H1 (cell line): ENCODE results near the gene SPOP. TPM values are rescaled to one million over a fixed set of nuclear protein-coding genes. Genes with fewer than 3 reads are reported as not detected.

Source experiments
- CTCF ChIA-PET: fragments of 300-600 bp; sonication (Branson Sonifier 250); formaldehyde crosslinking; loops from one replicate; lab custom pipeline; 2021; ENCODE audit not compliant: partially characterized antibody; lab: Charles Lee
- POLR2A ChIA-PET: fragments of 300-600 bp; sonication (Branson Sonifier 250); formaldehyde crosslinking; loops from one replicate; lab custom pipeline; 2021; ENCODE audit warnings: inconsistent platforms; ENCODE audit not compliant: partially characterized antibody; lab: Charles Lee
- DNase-seq, 2 experiments: peaks; one replicate each; pipeline versions ENCODE4 v3.0.0 to v3.0.0-alpha.2; 2010 to 2022; ENCODE audit warnings: low spot score in 2 of 2, low read depth in 1 of 2, mixed read lengths in 1 of 2
- FAIRE-seq: peaks from 2 replicates; lab custom pipeline; 2011; peaks lifted over from hg19 to GRCh38; lab: Jason Lieb, UNC
- H2AFZ ChIP-seq: 2 replicates; pipeline ENCODE4 v1.8.1; 2012; ENCODE audit warnings: low read length, inconsistent platforms
- H2AK5ac ChIP-seq: 2 replicates; pipeline ENCODE4 v1.6.1; 2013; ENCODE audit warnings: low read depth, low read length
- H2BK120ac ChIP-seq: replicated peaks from 2 replicates; pipeline ENCODE3; 2013; ENCODE audit warnings: low read depth, low read length, inconsistent platforms
- H2BK12ac ChIP-seq: 2 replicates; pipeline ENCODE4 v1.6.1; 2013; ENCODE audit warnings: low read depth, low read length
- H2BK15ac ChIP-seq: 2 replicates; pipeline ENCODE4 v1.6.1; 2013; ENCODE audit warnings: low read length
- H2BK20ac ChIP-seq: 2 replicates; pipeline ENCODE4 v1.6.1; 2013; ENCODE audit warnings: low read length
- H2BK5ac ChIP-seq: 2 replicates; pipeline ENCODE4 v1.6.1; 2013; ENCODE audit warnings: low read depth, low read length
- H3K14ac ChIP-seq: 2 replicates; pipeline ENCODE4 v1.6.1; 2013; ENCODE audit warnings: inconsistent platforms; ENCODE audit not compliant: insufficient read length
- H3K18ac ChIP-seq: 2 replicates; pipeline ENCODE4 v1.6.1; 2013; ENCODE audit warnings: low read length; ENCODE audit errors: extremely low read depth
- H3K23ac ChIP-seq: 2 replicates; pipeline ENCODE4 v1.6.1; 2013; ENCODE audit warnings: inconsistent platforms; ENCODE audit not compliant: insufficient read length
- H3K23me2 ChIP-seq: 2 replicates; pipeline ENCODE4 v1.6.1; 2013; ENCODE audit warnings: low read depth, low read length
- H3K27ac ChIP-seq: 2 replicates; pipeline ENCODE4 v1.6.1; 2011; ENCODE audit warnings: low read depth, low read length, inconsistent platforms
- H3K27me3 ChIP-seq, 4 experiments: replicated peaks in 1 of 4; 1 replicate in 1 of 4; 2 replicates in 3 of 4; pipeline versions ENCODE4 v1.6.1 to v1.8.1; 2011 to 2013; ENCODE audit warnings: low read length in 3 of 4, mild to moderate bottlenecking in 3 of 4, inconsistent platforms in 2 of 4, mixed read lengths in 2 of 4, moderate library complexity in 1 of 4; ENCODE audit not compliant: control insufficient read depth in 3 of 4, insufficient read depth in 3 of 4; ENCODE audit errors: extremely low read depth in 1 of 4
- H3K36me3 ChIP-seq, 4 experiments: 2 replicates each; pipeline versions ENCODE4 v1.6.1 to v1.8.1; 2011 to 2013; ENCODE audit warnings: mild to moderate bottlenecking in 4 of 4, low read length in 3 of 4, moderate library complexity in 2 of 4, control low read depth in 1 of 4, inconsistent platforms in 1 of 4; ENCODE audit not compliant: insufficient read depth in 4 of 4, control insufficient read depth in 2 of 4
- H3K4ac ChIP-seq: replicated peaks from 2 replicates; pipeline ENCODE3; 2013; ENCODE audit warnings: low read length, low read depth, mixed read lengths, inconsistent platforms; ENCODE audit not compliant: insufficient read length
- H3K4me1 ChIP-seq, 4 experiments: replicated peaks in 1 of 4; 1 replicate in 1 of 4; 2 replicates in 3 of 4; pipeline versions ENCODE4 v1.6.1 to v1.8.1; 2011 to 2013; ENCODE audit warnings: low read length in 3 of 4, inconsistent platforms in 2 of 4, mixed read lengths in 1 of 4; ENCODE audit not compliant: insufficient read depth in 4 of 4, control insufficient read depth in 3 of 4
- H3K4me2 ChIP-seq, 2 experiments: 2 replicates each; pipeline versions ENCODE4 v1.6.1 to v1.8.1; 2011 to 2013; ENCODE audit warnings: low read depth in 2 of 2, low read length in 2 of 2, control low read depth in 1 of 2, inconsistent platforms in 1 of 2, mild to moderate bottlenecking in 1 of 2; ENCODE audit not compliant: insufficient read depth in 1 of 2
- H3K4me3 ChIP-seq, 4 experiments: fragments of 200-600, 300-600 bp in 1 of 4; sonication (generic), shearing (Covaris generic), sonication (Bioruptor Twin) in 1 of 4; 2 replicates each; pipeline versions ENCODE4 v1.5.1 to v1.8.1; 2011 to 2016; ENCODE audit warnings: low read length in 4 of 4, low read depth in 3 of 4, control low read depth in 2 of 4, inconsistent platforms in 2 of 4, mild to moderate bottlenecking in 2 of 4, mixed read lengths in 1 of 4, moderate library complexity in 1 of 4; ENCODE audit not compliant: insufficient read depth in 2 of 4; ENCODE audit errors: extremely low read depth in 1 of 4
- H3K56ac ChIP-seq: replicated peaks from 2 replicates; pipeline ENCODE3; 2013; ENCODE audit warnings: low read depth, mild to moderate bottlenecking, mixed read lengths, low read length, inconsistent platforms; ENCODE audit not compliant: insufficient read length
- H3K79me1 ChIP-seq: 2 replicates; pipeline ENCODE4 v1.6.1; 2013; ENCODE audit warnings: low read depth, low read length, control low read depth
- H3K79me2 ChIP-seq, 2 experiments: 2 replicates each; pipeline versions ENCODE4 v1.6.1 to v1.8.1; 2012 to 2013; ENCODE audit warnings: low read length in 2 of 2, mild to moderate bottlenecking in 2 of 2, inconsistent platforms in 1 of 2; ENCODE audit not compliant: insufficient read depth in 2 of 2, control insufficient read depth in 1 of 2
- H3K9ac ChIP-seq, 4 experiments: replicated peaks in 1 of 4; 1 replicate in 1 of 4; 2 replicates in 3 of 4; pipeline versions ENCODE4 v1.6.1 to v1.8.1; 2011 to 2013; ENCODE audit warnings: low read depth in 3 of 4, low read length in 3 of 4, control low read depth in 2 of 4, mild to moderate bottlenecking in 2 of 4, moderate library complexity in 2 of 4, inconsistent platforms in 1 of 4; ENCODE audit errors: extremely low read depth in 1 of 4
- H3K9me3 ChIP-seq, 2 experiments: 2 replicates each; pipeline versions ENCODE4 v1.6.1 to v1.8.1; 2012 to 2013; ENCODE audit warnings: mild to moderate bottlenecking in 2 of 2, moderate library complexity in 2 of 2, control low read depth in 1 of 2, inconsistent platforms in 1 of 2, low read depth in 1 of 2, low read length in 1 of 2, mixed read lengths in 1 of 2; ENCODE audit not compliant: insufficient read depth in 2 of 2
- H4K20me1 ChIP-seq, 2 experiments: replicated peaks in 1 of 2; 2 replicates each; pipeline versions ENCODE3 to v1.8.1; 2011 to 2013; ENCODE audit warnings: inconsistent platforms in 2 of 2, low read length in 2 of 2, mild to moderate bottlenecking in 1 of 2; ENCODE audit not compliant: insufficient read depth in 2 of 2, control insufficient read depth in 1 of 2
- H4K5ac ChIP-seq: 2 replicates; pipeline ENCODE4 v1.6.1; 2013; ENCODE audit warnings: low read length, low read depth, mixed read lengths, inconsistent platforms; ENCODE audit not compliant: insufficient read length
- H4K8ac ChIP-seq: 2 replicates; pipeline ENCODE4 v1.8.0; 2013; ENCODE audit warnings: mild to moderate bottlenecking, moderate library complexity, low read length, inconsistent platforms; ENCODE audit not compliant: insufficient read depth; ENCODE audit errors: extremely low read depth
- H4K91ac ChIP-seq: replicated peaks from 2 replicates; pipeline ENCODE3; 2013; ENCODE audit warnings: low read length, mixed read lengths, inconsistent platforms; ENCODE audit not compliant: insufficient read length
- ATF2 ChIP-seq: IDR thresholded peaks from 2 replicates; pipeline ENCODE4 v1.6.1; 2012; ENCODE audit warnings: low read length, inconsistent platforms
- BCL11A ChIP-seq, 2 experiments: IDR thresholded peaks; one replicate each; pipeline ENCODE4 v1.6.1; 2011; ENCODE audit warnings: low read depth in 2 of 2, low read length in 2 of 2, mild to moderate bottlenecking in 2 of 2
- BRCA1 ChIP-seq: IDR thresholded peaks from 2 replicates; pipeline ENCODE4 v1.6.1; 2012; ENCODE audit warnings: low read depth, low read length, improper control_type of control experiment
- CEBPB ChIP-seq: IDR thresholded peaks from 2 replicates; pipeline ENCODE4 v1.6.1; 2012; ENCODE audit warnings: low read depth, low read length
- CHD2 ChIP-seq: IDR thresholded peaks from 2 replicates; pipeline ENCODE4 v1.6.1; 2012; ENCODE audit warnings: low read length, improper control_type of control experiment
- GABPA ChIP-seq: IDR thresholded peaks from 2 replicates; pipeline ENCODE4 v1.6.1; 2011; ENCODE audit warnings: mild to moderate bottlenecking, low read length, moderate library complexity, borderline replicate concordance; ENCODE audit not compliant: insufficient read depth
- NRF1 ChIP-seq: IDR thresholded peaks from 2 replicates; pipeline ENCODE4 v1.6.1; 2011; ENCODE audit warnings: mild to moderate bottlenecking, low read depth, low read length, improper control_type of control experiment
- PHF8 ChIP-seq: fragments of 200-600 bp; sonication (generic); conservative IDR thresholded peaks from 2 replicates; pipeline ENCODE4 v1.7.1; 2012; ENCODE audit warnings: low read depth, mild to moderate bottlenecking, inconsistent platforms, low read length, moderate library complexity
- RFX5 ChIP-seq: IDR thresholded peaks from 2 replicates; pipeline ENCODE4 v1.6.1; 2011; ENCODE audit warnings: low read depth, low read length, improper control_type of control experiment, borderline replicate concordance
- RXRA ChIP-seq: IDR thresholded peaks from 2 replicates; pipeline ENCODE4 v1.6.1; 2011; ENCODE audit warnings: low read depth, mild to moderate bottlenecking, low read length, moderate library complexity; ENCODE audit not compliant: insufficient read depth
- SIN3A ChIP-seq, 2 experiments: IDR thresholded peaks in 1 of 2; conservative IDR thresholded peaks in 1 of 2; 2 replicates each; pipeline ENCODE4 v1.6.1; 2011 to 2012; ENCODE audit warnings: low read length in 2 of 2, improper control_type of control experiment in 1 of 2, low read depth in 1 of 2, mild to moderate bottlenecking in 1 of 2
- SP1 ChIP-seq: IDR thresholded peaks from 2 replicates; pipeline ENCODE4 v1.6.1; 2011; ENCODE audit warnings: low read depth, low read length
- SP2 ChIP-seq: IDR thresholded peaks from 2 replicates; pipeline ENCODE4 v1.6.1; 2012; ENCODE audit warnings: mild to moderate bottlenecking, low read length, inconsistent platforms
- TCF12 ChIP-seq: IDR thresholded peaks from 2 replicates; pipeline ENCODE4 v1.6.1; 2011; ENCODE audit warnings: low read depth, mild to moderate bottlenecking, low read length
- WGBS, 2 experiments: shearing (Covaris generic) in 1 of 2; methylation state at CpG; one replicate each; pipeline versions ENCODE4 v1.1.6 to v1.1.7; 2013 to 2015; ENCODE audit warnings: low lambda C conversion rate in 2 of 2, mixed read lengths in 2 of 2, inconsistent platforms in 1 of 2, low coverage in 1 of 2, missing lambda C conversion rate in 1 of 2; ENCODE audit not compliant: insufficient replicate concordance in 2 of 2, insufficient coverage in 1 of 2, insufficient read length in 1 of 2; ENCODE audit errors: extremely low coverage in 1 of 2, missing lambda C conversion rate in 1 of 2; 5-methylcytosine and 5-hydroxymethylcytosine counted together
- polyA plus RNA-seq, 7 experiments: library from polyadenylated mRNA; depleted of rRNA in 3 of 7; stranded (reverse) in 5 of 7; unstranded in 2 of 7; fragments of >200 nt in 5 of 7; fragments of 200-250 nt in 2 of 7; gene quantifications; 1 replicate in 5 of 7; 2 replicates in 1 of 7; 4 replicates in 1 of 7; pipeline versions ENCODE4 v1.2.1 to v1.2.3, GENCODE V29; 2011 to 2013; ENCODE audit warnings: missing spikeins in 2 of 7, mixed read lengths in 2 of 7
- total RNA-seq: library from RNA; stranded (reverse); fragmentation: NEBNext Ultra II Directional; extraction: Animal tissue kit (Norgen Biotek cat#: 25700); gene quantifications from 2 replicates; pipeline ENCODE4 v1.2.1, GENCODE V29; 2021

Gene SPOP
- total and polyA plus RNA-seq, 2 of the 8 experiments (the other 6 are each of a cell fraction or from before 2014, with no cell fraction given), result 13.3 to 25.6 TPM

DNA sequence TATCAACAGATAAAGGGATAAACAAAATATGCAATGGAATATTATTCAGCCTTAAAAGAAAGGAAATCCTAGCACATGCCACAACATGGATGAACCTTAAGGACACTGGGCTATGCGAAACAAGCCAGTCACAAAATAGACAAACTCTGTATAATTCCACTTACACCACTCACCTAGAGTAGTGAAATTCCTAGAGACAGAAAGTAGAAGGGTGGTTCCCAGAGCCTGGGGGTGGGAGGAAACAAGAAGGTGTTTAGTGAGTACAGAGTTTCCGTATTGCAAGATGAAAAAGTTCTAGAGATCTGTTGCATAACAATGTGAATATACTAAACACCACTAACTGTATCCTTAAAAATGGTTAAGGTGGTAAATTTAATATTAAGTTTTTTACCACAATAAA, 10.0 kb downstream of the SPOP start:
- no peaks in the 10 kb centered on the region for H3K4me1 ChIP-seq
- no peaks in the 10 kb centered on the region for H3K23me2 ChIP-seq
- no peak overlapping the region for H3K56ac ChIP-seq
- DNase-seq (no peak), FAIRE-seq (no peak)
- H2AFZ ChIP-seq, result no peak overlapping the region
- H3K23ac ChIP-seq, result no peak overlapping the region
- ChIA-PET CTCF (no interaction called here), POLR2A (no interaction called here)
- no peak overlapping the region for H3K18ac ChIP-seq
- no peak overlapping the region for H2AK5ac ChIP-seq
- 93% methylated on average over 2 of the region's 2 CpGs; no CpG with 5 or more reads in 1 of the 2 experiments for WGBS, 2 experiments
- H3K14ac ChIP-seq, result no peak overlapping the region
- H3K79me2 ChIP-seq, result peaks cover 0 to 62% of the 10 kb centered on the region in 2 experiments; a peak in 2 of 4 replicates
- H2BK12ac ChIP-seq, result no peak overlapping the region
- no peaks in the 10 kb centered on the region for H4K20me1 ChIP-seq
- H3K27me3 ChIP-seq, result no peaks in the 10 kb centered on the region
- no peak overlapping the region for H3K4me3 ChIP-seq
- H2BK15ac ChIP-seq, result no peak overlapping the region
- H4K8ac ChIP-seq, result no peak overlapping the region
- H3K36me3 ChIP-seq, result peaks cover 0 to 5% (median under 1%) of the 10 kb centered on the region in 4 experiments; a peak in 2 of 8 replicates
- no peak overlapping the region for H3K4ac ChIP-seq
- H2BK5ac ChIP-seq, result no peak overlapping the region
- no peak overlapping the region for H2BK120ac ChIP-seq
- H3K9ac ChIP-seq, result no peak overlapping the region
- H3K27ac ChIP-seq, result no peak overlapping the region
- H4K5ac ChIP-seq, result no peak overlapping the region
- H4K91ac ChIP-seq, result no peak overlapping the region
- peaks cover 0 to 2% of the 10 kb centered on the region in 2 experiments; a peak in 2 of 4 replicates for H3K9me3 ChIP-seq
- H3K4me2 ChIP-seq, result no peak overlapping the region
- H2BK20ac ChIP-seq, result no peak overlapping the region
- H3K79me1 ChIP-seq, result no peaks in the 10 kb centered on the region; the same call in none of the 2 replicates
- TF ChIP-seq CEBPB, result no peak
- TF ChIP-seq PHF8, result no peak
- no peak for TF ChIP-seq SP1
- no peak for TF ChIP-seq CHD2
- TF ChIP-seq NRF1, result no peak
- no peak for TF ChIP-seq BRCA1
- no peak for TF ChIP-seq SIN3A (conservative IDR thresholded peaks at IDR 0.05 in 1 of 2, IDR thresholded peaks at IDR 0.05 in 1 of 2; ENCODE audit: low read depth in 1 of 2, low read length in 2 of 2)
- no peak for TF ChIP-seq RFX5
- TF ChIP-seq TCF12, result no peak
- no peak for TF ChIP-seq ATF2
- TF ChIP-seq BCL11A (IDR thresholded peaks at IDR 0.05; ENCODE audit: low read depth in 2 of 2, low read length in 2 of 2), result no peak
- no peak for TF ChIP-seq SP2
- no peak for TF ChIP-seq RXRA
- no peak for TF ChIP-seq GABPA
